Activated naive CD4-positive, alpha-beta T cell treated with anti-CD3 and anti-CD28 coated beads, Interleukin-2, amount 10 ng/mL, durations not matched to agents 7 days and 5 days (primary cell): ENCODE measurements around the gene ABCA2.
"Not testable (repeated sequence)": the region's sequence is repeated elsewhere in the genome, so short reads cannot be mapped to it uniquely, and the experiment has no call there.

Experiments used
- CTCF ChIA-PET: fragments of 350-600 bp; sonication (Branson Sonifier 250); formaldehyde crosslinking; loops from one replicate; lab custom pipeline; 2021; ENCODE audit warnings: antibody characterized with exemption; lab: Charles Lee
- DNase-seq: peaks from one replicate; pipeline ENCODE4 v3.0.0-alpha.2; 2020
- H3K27ac Mint-ChIP-seq: one replicate; pipeline ENCODE4 v1.8.0; 2021; ENCODE audit warnings: mild to moderate bottlenecking, moderate library complexity, mixed read lengths
- H3K27me3 Mint-ChIP-seq: one replicate; pipeline ENCODE4 v1.8.0; 2021; ENCODE audit warnings: mild to moderate bottlenecking, mixed read lengths
- H3K36me3 Mint-ChIP-seq: one replicate; pipeline ENCODE4 v1.8.0; 2021; ENCODE audit warnings: mixed read lengths
- H3K4me1 Mint-ChIP-seq: one replicate; pipeline ENCODE4 v1.8.0; 2021; ENCODE audit warnings: mixed read lengths
- H3K4me3 Mint-ChIP-seq: one replicate; pipeline ENCODE4 v1.8.0; 2021; ENCODE audit warnings: mild to moderate bottlenecking, moderate library complexity, mixed read lengths
- H3K9me3 Mint-ChIP-seq: one replicate; pipeline ENCODE4 v1.8.0; 2021; ENCODE audit warnings: mixed read lengths

ABCA2 gene

GRCh38 chr9:137007108-137007815 lies 20.8 kb downstream of the ABCA2 start:
- no peak overlapping the region for H3K4me3 Mint-ChIP-seq
- CTCF ChIA-PET = no interaction called here
- DNase-seq = no peak
- H3K27me3 Mint-ChIP-seq = peaks cover 7% of the 10 kb centered on the region
- peaks cover 4% of the 10 kb centered on the region for H3K36me3 Mint-ChIP-seq
- H3K27ac Mint-ChIP-seq = no peak overlapping the region
- H3K9me3 Mint-ChIP-seq = no peaks in the 10 kb centered on the region
- H3K4me1 Mint-ChIP-seq = no peaks in the 10 kb centered on the region

DNA sequence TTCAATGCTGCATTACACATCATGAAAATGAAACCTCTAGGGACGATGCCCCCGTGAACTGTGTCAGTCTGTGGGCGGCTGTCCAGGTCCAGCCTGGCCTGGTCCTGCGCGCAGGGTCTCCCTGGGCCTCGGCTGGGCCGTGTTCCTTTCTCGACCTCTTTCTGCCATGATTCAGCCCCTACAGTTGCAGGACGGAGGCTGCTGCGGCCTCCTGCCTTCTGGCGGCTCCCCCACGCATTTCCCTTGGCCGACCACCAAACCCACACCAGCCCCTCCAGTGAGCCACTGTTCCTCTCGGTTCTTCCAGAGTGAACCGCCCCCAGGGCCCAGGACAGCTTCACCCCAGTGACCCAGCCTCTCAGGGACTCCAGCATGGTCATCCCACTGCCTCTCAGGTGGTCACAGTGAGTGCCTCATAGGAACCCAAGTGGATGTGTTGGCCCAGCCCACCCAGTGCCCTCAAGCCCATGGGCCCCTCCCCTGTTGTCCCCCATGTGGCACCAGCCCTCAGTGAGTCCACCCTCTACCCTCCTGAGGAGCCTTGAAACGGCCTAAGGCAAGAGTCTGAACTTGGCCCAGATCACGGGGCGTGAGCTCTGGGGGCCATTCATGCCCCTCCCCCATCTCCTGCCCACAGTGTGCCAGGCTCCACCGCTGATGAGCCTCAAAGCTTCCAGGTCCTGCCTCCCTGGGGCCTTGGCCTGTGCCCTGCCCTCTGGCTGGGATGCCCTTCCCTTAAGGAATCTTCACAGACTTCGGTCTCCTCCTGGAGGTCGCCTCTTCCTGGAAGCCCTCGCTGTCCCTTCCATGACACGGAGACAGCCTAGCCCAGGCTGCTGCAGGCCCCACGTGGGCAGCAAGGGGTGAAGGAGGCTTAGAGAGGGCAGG lies 21.7 kb downstream of the ABCA2 start:
- Mint-ChIP-seq H3K4me3 (no peak overlapping the region), H3K27ac (no peak overlapping the region)
- CTCF ChIA-PET = interaction anchor here (2.6 kb wide), 1 partner anchor 29 kb away, joined by 6 read pairs; no protein-coding TSS in a partner anchor

DNA sequence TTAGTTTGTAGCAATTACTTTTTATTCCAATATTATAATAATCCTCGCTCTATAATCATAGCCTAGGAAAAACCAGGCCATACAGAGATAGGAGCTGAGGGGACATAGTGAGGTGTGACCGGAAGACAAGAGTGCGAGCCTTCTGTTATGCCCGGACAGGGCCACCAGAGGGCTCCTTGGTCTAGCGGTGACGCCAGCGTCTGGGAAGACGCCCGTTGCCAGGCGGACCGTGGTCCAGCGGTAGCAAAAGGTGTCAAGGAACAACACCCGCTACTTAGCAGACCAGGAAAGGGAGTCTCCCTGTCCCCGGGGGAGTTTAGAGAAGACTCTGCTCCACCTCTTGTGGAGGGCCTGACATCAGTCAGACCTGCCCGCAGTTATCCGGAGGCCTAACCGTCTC lies 23.8 kb downstream of the ABCA2 start:
- Mint-ChIP-seq H3K27me3 (peaks cover 28% of the 10 kb centered on the region), H3K4me1 (peaks cover 12% of the 10 kb centered on the region)
- not testable (repeated sequence) for H3K27ac Mint-ChIP-seq, H3K9me3 Mint-ChIP-seq, H3K4me3 Mint-ChIP-seq, H3K36me3 Mint-ChIP-seq, DNase-seq
- CTCF ChIA-PET = interaction anchor here (2.6 kb wide), 1 partner anchor 31 kb away, joined by 6 read pairs; no protein-coding TSS in a partner anchor

More for the DNA sequence above, 21.7 kb downstream of the ABCA2 start:
- peaks cover 14% of the 10 kb centered on the region for H3K27me3 Mint-ChIP-seq
- DNase-seq = no peak
- peaks cover 2% of the 10 kb centered on the region for H3K36me3 Mint-ChIP-seq
- no peaks in the 10 kb centered on the region for H3K9me3 Mint-ChIP-seq
- H3K4me1 Mint-ChIP-seq = no peaks in the 10 kb centered on the region

- H3K4me1 Mint-ChIP-seq = peaks cover 26% of the 10 kb centered on the region
- CTCF ChIA-PET = interaction anchor here (0.6 to 1.6 kb wide), 3 partner anchors 18 to 584 kb away, joined by 3 to 4 read pairs (median 3); no protein-coding TSS in a partner anchor
- no peaks in the 10 kb centered on the region for H3K36me3 Mint-ChIP-seq
- peaks cover 36% of the 10 kb centered on the region for H3K27me3 Mint-ChIP-seq
- no peaks in the 10 kb centered on the region for H3K9me3 Mint-ChIP-seq
- no peak for DNase-seq
- H3K27ac Mint-ChIP-seq = no peak overlapping the region
- H3K4me3 Mint-ChIP-seq = no peak overlapping the region
Measured at GRCh38 chr9:137002646-137003041, 25.4 kb downstream of the ABCA2 start.

DNA sequence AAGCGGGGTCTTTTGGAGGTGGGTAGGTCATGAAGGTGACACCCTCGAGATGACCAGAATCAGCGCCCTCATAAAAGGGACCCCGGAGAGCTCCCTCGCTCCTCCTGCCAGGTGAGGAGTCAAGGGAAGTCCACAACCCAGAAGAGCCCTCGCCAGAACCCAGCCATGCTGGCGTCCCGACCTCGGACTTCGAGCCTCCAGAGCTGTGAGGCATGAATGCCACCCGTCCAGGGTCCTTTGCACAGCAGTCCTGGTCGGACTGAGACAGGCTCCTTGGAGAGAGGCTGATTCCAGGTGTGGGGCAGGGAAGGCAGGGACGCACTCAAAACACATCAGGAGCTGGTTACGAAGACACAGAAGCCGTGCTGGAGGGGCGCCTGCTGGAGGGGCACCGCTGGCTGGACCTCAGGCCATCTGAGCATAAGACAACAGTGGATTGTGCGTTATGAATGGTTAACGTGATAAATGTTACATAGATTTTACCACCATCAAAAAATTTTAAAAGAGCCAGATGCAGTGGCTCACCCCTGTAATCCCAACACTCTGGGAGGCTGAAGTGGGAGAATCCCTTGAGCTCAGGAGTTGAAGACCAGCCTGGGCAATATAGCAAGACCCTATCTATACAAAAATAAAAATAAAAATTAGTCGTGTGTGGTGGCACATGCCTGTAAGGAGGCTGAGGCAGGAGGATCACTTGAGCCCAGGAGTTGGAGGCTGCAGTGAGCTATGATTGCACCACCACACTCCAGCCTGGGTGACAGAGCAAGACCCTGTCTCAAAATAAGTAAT lies 26.0 kb downstream of the ABCA2 start:
- no peak overlapping the region for H3K4me3 Mint-ChIP-seq
- no peaks in the 10 kb centered on the region for H3K36me3 Mint-ChIP-seq
- no peak overlapping the region for H3K27ac Mint-ChIP-seq
- H3K4me1 Mint-ChIP-seq = peaks cover 32% of the 10 kb centered on the region
- DNase-seq = no peak
- H3K27me3 Mint-ChIP-seq = peaks cover 42% of the 10 kb centered on the region
- CTCF ChIA-PET = interaction anchor here (0.6 to 1.6 kb wide), 3 partner anchors 17 to 584 kb away, joined by 3 to 4 read pairs (median 3); no protein-coding TSS in a partner anchor
- no peaks in the 10 kb centered on the region for H3K9me3 Mint-ChIP-seq

DNA sequence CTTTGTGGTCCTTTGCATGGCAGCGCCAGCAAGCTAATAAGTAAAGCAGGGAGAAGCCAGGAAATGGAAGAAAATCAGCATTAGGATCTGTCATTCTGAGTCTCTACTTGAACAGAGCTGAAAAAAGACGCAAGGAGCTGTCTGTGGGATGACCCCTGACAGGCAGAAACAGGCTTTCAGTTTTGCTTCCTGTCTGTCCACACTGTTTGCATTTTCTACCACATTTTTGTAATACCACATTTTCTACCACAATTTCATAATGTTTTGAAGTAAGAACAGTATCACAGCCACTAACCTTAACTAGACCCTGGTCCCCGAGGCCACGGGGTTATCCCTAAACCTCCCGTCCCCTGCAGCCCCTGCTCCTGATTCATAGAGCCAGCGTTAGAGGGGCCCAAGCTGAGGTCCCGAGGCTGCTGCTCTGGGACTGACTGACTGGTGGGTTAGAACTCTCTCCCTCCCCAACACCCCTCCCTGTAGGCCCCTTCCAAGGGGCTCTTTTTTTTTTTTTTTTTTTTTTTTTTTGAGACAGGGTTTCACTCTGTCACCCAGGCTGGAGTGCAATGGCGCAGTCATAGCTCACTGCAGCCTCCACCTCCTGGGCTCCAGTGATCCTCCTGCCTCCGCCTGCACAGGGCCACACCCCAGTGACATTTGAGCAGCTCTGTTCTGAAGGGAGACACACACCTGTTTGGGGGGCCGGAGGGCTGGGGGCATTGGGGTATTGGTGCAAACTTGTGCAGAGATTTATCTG lies 27.7 kb downstream of the ABCA2 start:
- peaks cover 49% of the 10 kb centered on the region for H3K27me3 Mint-ChIP-seq
- CTCF ChIA-PET = interaction anchor here (0.7 to 1.6 kb wide), 5 partner anchors 21 to 35 kb away, joined by 3 to 6 read pairs (median 3); no protein-coding TSS in a partner anchor
- H3K9me3 Mint-ChIP-seq = no peaks in the 10 kb centered on the region
- DNase-seq = peak; percentile 49
- peaks cover 45% of the 10 kb centered on the region for H3K4me1 Mint-ChIP-seq
- H3K36me3 Mint-ChIP-seq = no peaks in the 10 kb centered on the region
- H3K4me3 Mint-ChIP-seq = peak overlapping the region; percentile 23
- peak overlapping the region; percentile 50 for H3K27ac Mint-ChIP-seq

- Mint-ChIP-seq H3K27ac (peak overlapping the region; percentile 86), H3K36me3 (peaks cover 7% of the 10 kb centered on the region), H3K9me3 (no peaks in the 10 kb centered on the region), H3K4me1 (peaks cover 58% of the 10 kb centered on the region), H3K4me3 (peak overlapping the region; percentile 35), H3K27me3 (peaks cover 46% of the 10 kb centered on the region)
- DNase-seq = peak; percentile 60
- CTCF ChIA-PET = interaction anchor here (0.6 kb wide), 1 partner anchor 182 kb away, joined by 3 read pairs; no protein-coding TSS in a partner anchor
Measured at GRCh38 chr9:136997830-136998234, 30.2 kb downstream of the ABCA2 start.

DNA sequence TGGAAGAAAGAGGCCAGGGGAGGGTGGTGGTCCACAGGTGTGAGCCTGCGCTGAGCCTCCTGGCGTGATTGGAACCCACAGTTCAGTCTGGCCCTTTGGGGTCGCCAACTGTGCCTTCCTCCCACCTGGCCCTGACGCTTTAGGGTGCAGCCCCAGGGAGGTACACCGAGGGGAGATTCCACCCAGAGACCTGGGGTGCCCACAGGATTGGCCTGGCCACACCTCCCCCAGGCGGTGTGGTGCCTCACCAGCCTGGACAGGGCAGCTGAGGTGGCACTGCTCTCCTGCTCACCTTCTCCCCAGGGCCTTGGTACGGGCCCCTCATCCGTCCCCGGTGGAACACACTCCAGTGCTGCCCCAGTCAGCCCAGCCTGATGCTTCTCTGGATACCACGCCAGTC lies 30.7 kb downstream of the ABCA2 start:
- CTCF ChIA-PET = no interaction called here
- Mint-ChIP-seq H3K27me3 (peaks cover 42% of the 10 kb centered on the region), H3K4me1 (peaks cover 58% of the 10 kb centered on the region), H3K9me3 (no peaks in the 10 kb centered on the region), H3K4me3 (peak overlapping the region; percentile 35), H3K36me3 (peaks cover 7% of the 10 kb centered on the region), H3K27ac (peak overlapping the region; percentile 86)
- no peak for DNase-seq

DNA sequence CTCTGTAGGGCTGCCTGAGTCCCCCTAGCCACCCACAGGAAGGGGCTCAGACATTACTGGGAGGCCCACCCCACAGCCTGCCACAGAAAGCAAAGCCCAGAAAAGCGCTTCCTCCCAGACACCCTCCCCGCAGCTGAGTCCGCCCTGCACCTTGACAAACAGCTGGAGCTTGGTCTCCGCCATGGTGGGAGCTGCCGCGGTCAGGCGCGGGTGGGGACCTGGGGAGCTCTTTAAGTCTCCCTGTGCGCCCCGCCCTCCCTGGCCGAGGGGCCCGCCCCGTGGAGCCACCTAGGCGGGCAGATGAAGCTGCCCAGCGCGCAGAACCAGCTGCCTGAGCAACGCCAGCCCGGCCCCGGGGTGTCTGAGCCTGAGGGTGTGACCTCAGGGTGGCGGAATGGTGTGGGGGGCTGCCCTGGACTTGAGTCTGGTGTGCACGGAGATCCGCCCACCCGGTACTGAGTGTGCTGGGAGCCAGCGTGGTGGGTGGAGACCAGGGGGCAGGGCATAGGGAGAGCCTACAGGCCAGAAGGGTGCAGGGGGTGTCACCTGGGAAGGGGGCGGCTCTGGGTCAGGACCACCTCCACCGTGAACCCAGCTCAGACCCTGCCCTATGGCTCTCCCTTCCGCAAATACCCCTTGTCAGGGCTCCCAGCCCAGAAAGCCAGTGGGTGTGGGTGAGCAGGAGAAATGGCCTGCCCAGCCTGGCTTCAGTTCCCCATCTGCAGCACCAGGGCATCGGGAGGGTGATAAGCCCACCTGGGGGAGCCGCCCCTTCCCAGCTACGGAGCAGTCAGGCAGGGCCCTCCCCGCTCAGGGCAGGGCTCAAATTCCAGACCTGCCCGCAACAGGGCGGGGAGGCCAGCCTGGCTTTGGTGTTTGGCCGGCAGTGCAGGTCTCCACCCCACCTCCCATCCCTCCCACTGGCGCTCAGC lies 31.4 kb downstream of the ABCA2 start, which contains the start of gene CLIC3:
CLIC3 (minus strand) TSS at position 208 of the 932 bp plus-strand sequence; CDS start at position 183, 25 bp downstream.
- H3K27ac Mint-ChIP-seq = peak within 1 kb of the TSS; percentile 85
- H3K4me3 Mint-ChIP-seq = peak within 1 kb of the TSS; percentile 56
- peak; percentile 73 for DNase-seq
- peaks cover 59% of the 10 kb centered on the region for H3K4me1 Mint-ChIP-seq
- H3K9me3 Mint-ChIP-seq = no peaks in the 10 kb centered on the region
- CTCF ChIA-PET = interaction anchor here (1.0 to 1.6 kb wide), 2 partner anchors 33 to 38 kb away, joined by 5 to 7 read pairs; no protein-coding TSS in a partner anchor
- H3K27me3 Mint-ChIP-seq = peaks cover 38% of the 10 kb centered on the region
- H3K36me3 Mint-ChIP-seq = peaks cover 7% of the 10 kb centered on the region

DNA sequence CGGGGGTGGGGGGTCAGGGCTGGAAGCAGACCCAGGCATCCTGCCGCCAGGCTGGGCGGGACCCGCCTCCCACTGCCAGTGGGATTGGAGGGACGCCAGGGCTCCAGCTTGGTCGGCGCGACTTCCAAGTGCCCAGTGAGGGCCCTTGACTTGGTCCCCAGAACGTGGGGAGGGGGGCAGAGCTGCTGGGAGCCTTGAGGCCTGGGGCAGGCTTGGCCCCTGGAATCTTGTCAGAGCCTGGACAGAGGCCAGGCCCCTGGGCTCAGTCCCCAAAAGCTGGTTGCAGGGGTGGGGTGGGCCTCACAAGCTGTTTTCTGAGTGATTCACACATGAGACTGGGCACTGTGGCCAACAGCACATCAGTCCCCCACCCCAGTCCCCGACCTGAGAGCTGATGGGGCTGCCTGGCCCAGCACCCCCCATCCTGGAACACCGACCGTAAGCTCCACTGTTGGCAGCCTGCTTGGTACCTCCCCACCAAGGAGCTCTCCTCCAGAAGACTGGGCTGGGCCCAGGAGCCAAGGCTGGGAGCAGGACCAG lies 32.2 kb downstream of the ABCA2 start:
- DNase-seq = no peak
- peaks cover 7% of the 10 kb centered on the region for H3K36me3 Mint-ChIP-seq
- peak overlapping the region; percentile 85 for H3K27ac Mint-ChIP-seq
- peaks cover 66% of the 10 kb centered on the region for H3K4me1 Mint-ChIP-seq
- H3K4me3 Mint-ChIP-seq = peak overlapping the region; percentile 38
- H3K27me3 Mint-ChIP-seq = peaks cover 35% of the 10 kb centered on the region
- no peaks in the 10 kb centered on the region for H3K9me3 Mint-ChIP-seq
- CTCF ChIA-PET = interaction anchor here (1.0 to 1.6 kb wide), 2 partner anchors 33 to 39 kb away, joined by 5 to 7 read pairs; no protein-coding TSS in a partner anchor

GRCh38 chr9:136995362-136995761 lies 32.7 kb downstream of the ABCA2 start:
- Mint-ChIP-seq H3K27ac (no peak overlapping the region), H3K4me3 (no peak overlapping the region), H3K4me1 (peaks cover 64% of the 10 kb centered on the region), H3K27me3 (peaks cover 35% of the 10 kb centered on the region), H3K36me3 (peaks cover 7% of the 10 kb centered on the region), H3K9me3 (no peaks in the 10 kb centered on the region)
- CTCF ChIA-PET = interaction anchor here (1.6 kb wide), 1 partner anchor 34 kb away, joined by 7 read pairs; no protein-coding TSS in a partner anchor
- DNase-seq = no peak

GRCh38 chr9:136994888-136995230 lies 33.2 kb downstream of the ABCA2 start:
- Mint-ChIP-seq H3K4me3 (no peak overlapping the region), H3K27ac (no peak overlapping the region), H3K9me3 (no peaks in the 10 kb centered on the region), H3K36me3 (peaks cover 7% of the 10 kb centered on the region), H3K27me3 (peaks cover 36% of the 10 kb centered on the region), H3K4me1 (peaks cover 59% of the 10 kb centered on the region)
- CTCF ChIA-PET = no interaction called here
- DNase-seq = no peak
